Testis (tissue), 3 donors: ENCODE results near the gene TMEM9. TPM values are rescaled to one million over a fixed set of nuclear protein-coding genes. Genes with fewer than 3 reads are reported as not detected.

Source experiments
- DNase-seq: peaks from one replicate; pipeline ENCODE4 v3.0.0-alpha.2; 2019
- H3K27ac ChIP-seq, 2 donors: fragments of 200-600 bp; sonication (generic); one replicate each; pipeline ENCODE4 v1.5.1; 2019
- H3K27me3 ChIP-seq: fragments of 200-600 bp; sonication (generic); one replicate; pipeline ENCODE4 v1.5.1; 2019
- H3K36me3 ChIP-seq: fragments of 200-600 bp; sonication (generic); one replicate; pipeline ENCODE4 v1.5.1; 2017; ENCODE audit warnings: low read depth; ENCODE audit errors: missing control alignments
- H3K4me1 ChIP-seq: fragments of 200-600 bp; sonication (generic); one replicate; pipeline ENCODE4 v1.5.1; 2019
- H3K4me3 ChIP-seq, 2 donors: fragments of 200-600 bp; sonication (generic); one replicate each; pipeline ENCODE4 v1.5.1; 2017 to 2019
- H3K9me3 ChIP-seq: fragments of 200-600 bp; sonication (generic); one replicate; pipeline ENCODE4 v1.5.1; 2017
- CTCF ChIP-seq, 3 experiments: fragments of 450-650 bp in 2 of 3; fragments of 200-600 bp in 1 of 3; sonication (generic) in 1 of 3; IDR thresholded peaks; one replicate each; pipeline ENCODE4 v1.5.1; 2016 to 2019; ENCODE audit warnings: antibody characterized with exemption in 3 of 3, mild to moderate bottlenecking in 2 of 3, moderate library complexity in 1 of 3
- POLR2A ChIP-seq: fragments of 450-650 bp; IDR thresholded peaks from one replicate; pipeline ENCODE4 v1.6.1; 2017; ENCODE audit warnings: antibody characterized with exemption, mild to moderate bottlenecking, moderate library complexity
- WGBS, 2 donors: methylation state at CpG; one replicate each; pipeline ENCODE4 v1.1.5; 2018; 5-methylcytosine and 5-hydroxymethylcytosine counted together
- intact Hi-C: fragments of 100-400 bp; cut with DNase I; formaldehyde crosslinking; loops from one replicate; pipeline ENCODE4 v1.15.1; 2023; ENCODE audit warnings: low total_unique reads
- polyA plus RNA-seq: library from polyadenylated mRNA; stranded (reverse); fragments of 350-450 nt; fragmentation: Illumina TruSeq; extraction: RNeasy Lipid Tissue Mini Kit (QIAGEN cat#74804); gene quantifications from one replicate; pipeline ENCODE4 v1.2.3, GENCODE V29; 2014; ENCODE audit warnings: low read depth, low replicate concordance; ENCODE audit not compliant: insufficient read depth
- total RNA-seq, 2 donors: library from RNA; depleted of rRNA; stranded (reverse); fragments of >200 nt; gene quantifications; one replicate each; pipeline ENCODE4 v1.2.3, GENCODE V29; 2016

Gene TMEM9
- total and polyA plus RNA-seq, 3 donors from 2014 or later = 101 to 134 (median 124) TPM

DNA sequence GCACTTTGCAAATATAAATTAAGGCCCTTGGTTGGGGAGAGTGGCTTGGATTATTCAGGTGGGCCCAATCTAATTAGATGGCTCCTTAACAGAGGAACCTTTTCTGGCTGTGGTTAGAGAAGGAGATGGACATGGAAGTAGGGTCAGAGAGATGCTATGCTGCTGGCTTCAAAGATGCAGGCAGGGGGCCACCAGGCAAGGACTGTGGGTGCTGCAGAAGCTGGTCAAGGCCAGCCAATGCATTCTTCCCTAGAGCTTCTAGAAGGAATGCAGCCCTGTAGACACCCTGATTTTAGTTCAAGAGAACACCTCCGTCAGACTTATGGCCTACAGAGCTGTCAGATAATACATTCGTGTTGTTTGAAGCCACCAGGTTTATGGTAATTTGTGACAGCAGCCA, 3.7 kb upstream of the TMEM9 start:
- H3K4me3 ChIP-seq = no peak overlapping the region
- no peak for DNase-seq
- H3K27ac ChIP-seq = no peak overlapping the region
- H3K27me3 ChIP-seq = no peaks in the 10 kb centered on the region
- H3K4me1 ChIP-seq = peaks cover 12% of the 10 kb centered on the region
- H3K36me3 ChIP-seq = no peaks in the 10 kb centered on the region
- intact Hi-C loops = no loop called here
- TF ChIP-seq CTCF (IDR thresholded peaks at IDR 0.05) (no peak), POLR2A (no peak)
- WGBS, 2 donors = 75 to 90% methylated on average over 2 of the region's 2 CpGs
- H3K9me3 ChIP-seq = no peaks in the 10 kb centered on the region

DNA sequence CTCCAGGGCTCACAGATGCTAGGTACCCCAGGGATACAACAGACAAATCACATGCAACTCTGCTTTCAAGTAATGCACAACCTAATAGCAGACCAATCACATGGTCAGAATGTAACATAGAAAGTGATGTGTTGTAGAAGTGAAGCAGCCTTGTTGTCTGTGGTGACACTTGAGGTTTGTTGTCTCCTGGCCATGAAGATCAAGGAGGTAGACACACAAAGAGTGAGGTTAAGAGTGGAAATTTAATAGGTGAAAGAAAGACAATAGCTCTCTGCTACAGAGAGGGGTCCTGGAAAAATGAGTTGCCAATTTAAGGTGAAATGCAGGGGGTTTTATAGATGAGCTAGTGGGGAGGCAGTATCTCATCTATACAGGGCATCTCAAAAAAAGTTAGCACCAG, 2.5 kb upstream of the TMEM9 start:
- H3K36me3 ChIP-seq = no peaks in the 10 kb centered on the region
- H3K27ac ChIP-seq = no peak overlapping the region
- DNase-seq = no peak
- H3K9me3 ChIP-seq = no peaks in the 10 kb centered on the region
- TF ChIP-seq CTCF (IDR thresholded peaks at IDR 0.05) (no peak), POLR2A (no peak)
- H3K4me3 ChIP-seq = no peak overlapping the region
- intact Hi-C loops = no loop called here
- H3K27me3 ChIP-seq = no peaks in the 10 kb centered on the region
- peaks cover 16% of the 10 kb centered on the region for H3K4me1 ChIP-seq

GRCh38 chr1:201156346-201156745, 2.1 kb upstream of the TMEM9 start:
- H3K9me3 ChIP-seq = no peaks in the 10 kb centered on the region
- no peak for DNase-seq
- H3K27ac ChIP-seq = no peak overlapping the region
- no peak for TF ChIP-seq CTCF (IDR thresholded peaks at IDR 0.05)
- TF ChIP-seq POLR2A = no peak
- WGBS, 2 donors = 90 to 94% methylated on average over 3 of the region's 3 CpGs
- intact Hi-C loops = no loop called here
- H3K4me3 ChIP-seq = no peak overlapping the region
- H3K4me1 ChIP-seq = peaks cover 16% of the 10 kb centered on the region
- no peaks in the 10 kb centered on the region for H3K27me3 ChIP-seq
- no peaks in the 10 kb centered on the region for H3K36me3 ChIP-seq

- no peak for DNase-seq
- no peak overlapping the region for H3K4me3 ChIP-seq
- intact Hi-C loops = no loop called here
- no peak overlapping the region for H3K27ac ChIP-seq
- no peaks in the 10 kb centered on the region for H3K36me3 ChIP-seq
- peaks cover 16% of the 10 kb centered on the region for H3K4me1 ChIP-seq
- 72 to 80% methylated on average over 2 of the region's 2 CpGs for WGBS, 2 donors
- H3K9me3 ChIP-seq = no peaks in the 10 kb centered on the region
- no peaks in the 10 kb centered on the region for H3K27me3 ChIP-seq
- no peak for TF ChIP-seq CTCF (IDR thresholded peaks at IDR 0.05)
- no peak for TF ChIP-seq POLR2A
Measured at GRCh38 chr1:201155354-201155753, 1.1 kb upstream of the TMEM9 start.

- Histone ChIP-seq H3K36me3 (no peaks in the 10 kb centered on the region), H3K27ac (peak overlapping the region; percentile 73 to 91), H3K4me1 (peaks cover 16% of the 10 kb centered on the region), H3K9me3 (no peaks in the 10 kb centered on the region), H3K4me3 (peak overlapping the region; percentile 91 to 97), H3K27me3 (no peaks in the 10 kb centered on the region)
- intact Hi-C loops = no loop called here
- no peak for DNase-seq
- 1 to 4% methylated on average over 14 to 37 of the region's 37 CpGs for WGBS, 2 donors
- no peak for TF ChIP-seq CTCF (IDR thresholded peaks at IDR 0.05)
- no peak for TF ChIP-seq POLR2A
Measured at GRCh38 chr1:201153474-201154388, 543 bp downstream of the TMEM9 start.
